ENCODE measurements around the gene LRRC7.

Gene LRRC7

DNA sequence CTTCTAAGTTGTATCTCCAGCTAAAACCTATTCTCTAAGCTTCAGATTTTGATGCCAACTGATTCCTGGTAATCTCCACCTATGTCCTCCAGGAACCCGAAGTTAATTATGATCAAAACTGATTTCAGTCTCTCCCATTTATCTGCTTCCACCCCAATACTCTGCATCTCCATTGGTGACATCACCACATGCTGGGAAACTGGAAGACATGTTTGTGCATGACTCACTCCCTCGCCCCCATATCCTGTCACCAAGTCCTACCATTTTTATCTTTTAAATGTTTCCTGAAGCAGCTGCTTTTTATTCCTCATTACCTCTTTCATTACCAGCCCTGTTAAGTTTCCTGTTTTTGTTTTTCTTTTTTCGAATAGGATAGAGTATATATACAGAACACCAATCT is 409.2 kb downstream of the LRRC7 start:
- no peak for DNase-seq (ENCODE audit: low read depth)

DNA sequence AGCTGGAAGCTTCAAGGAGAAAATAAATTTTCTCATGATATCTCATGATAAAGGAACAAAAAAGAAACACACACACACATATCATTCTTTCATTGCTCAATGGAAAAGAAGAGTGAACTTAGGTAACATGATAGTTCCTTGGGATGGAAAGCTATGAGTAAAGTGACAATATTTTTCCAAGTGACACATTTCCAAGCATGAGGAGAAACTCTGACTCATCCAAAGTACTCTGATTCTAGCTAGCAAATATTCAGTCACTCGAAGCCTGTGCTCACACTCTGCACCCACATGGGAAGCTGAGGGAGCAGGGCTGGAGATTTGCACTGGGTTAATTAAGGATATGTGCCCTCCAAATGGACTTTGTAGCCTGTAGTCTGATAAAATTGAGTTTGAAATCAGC is 415.3 kb downstream of the LRRC7 start:
- DNase-seq (ENCODE audit: low read depth): peak; percentile 75

DNA sequence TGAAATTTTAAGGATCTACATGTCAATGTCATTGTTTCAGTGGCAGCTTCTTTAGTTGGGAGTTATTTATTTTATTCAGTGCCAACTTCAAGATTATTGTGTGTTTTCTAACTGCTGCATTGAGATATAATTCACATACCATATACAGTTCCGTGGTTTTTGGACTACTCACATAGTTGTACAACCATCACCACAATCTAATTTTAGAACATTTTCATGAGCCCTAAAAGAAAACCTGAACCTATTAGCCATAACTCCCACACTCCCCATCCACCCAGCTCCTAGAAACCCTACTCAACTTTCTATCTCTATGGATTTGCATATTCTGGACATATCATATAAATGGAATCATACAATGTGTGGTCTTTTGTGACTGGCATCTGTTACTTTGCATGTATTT is 417.7 kb downstream of the LRRC7 start:
- no peak for DNase-seq (ENCODE audit: low read depth)

DNA sequence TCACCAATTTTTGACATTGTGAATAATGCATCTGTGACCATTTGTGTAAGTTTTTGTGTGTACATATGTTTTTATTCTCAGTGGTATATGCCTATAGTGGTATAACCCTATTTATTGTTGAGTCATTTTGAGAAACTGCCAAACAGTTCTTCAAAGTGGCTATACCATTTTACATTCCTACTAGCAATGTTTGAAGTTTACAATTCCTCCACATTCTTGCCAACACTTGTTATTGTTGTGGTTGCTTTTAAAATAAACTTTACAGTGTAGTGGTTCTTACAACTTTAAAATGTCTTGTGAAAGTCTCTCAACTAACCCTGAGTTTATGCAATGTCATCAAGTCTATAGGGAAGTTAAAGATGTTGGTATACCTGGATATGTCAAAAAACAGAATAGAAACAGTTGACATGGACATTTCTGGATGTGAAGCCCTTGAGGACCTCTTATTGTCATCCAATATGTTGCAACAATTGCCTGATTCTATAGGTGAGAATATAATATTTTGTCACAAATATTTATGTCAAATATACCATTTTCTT is 418.2 kb downstream of the LRRC7 start:
- DNase-seq (ENCODE audit: low read depth): peak; percentile 6

DNA sequence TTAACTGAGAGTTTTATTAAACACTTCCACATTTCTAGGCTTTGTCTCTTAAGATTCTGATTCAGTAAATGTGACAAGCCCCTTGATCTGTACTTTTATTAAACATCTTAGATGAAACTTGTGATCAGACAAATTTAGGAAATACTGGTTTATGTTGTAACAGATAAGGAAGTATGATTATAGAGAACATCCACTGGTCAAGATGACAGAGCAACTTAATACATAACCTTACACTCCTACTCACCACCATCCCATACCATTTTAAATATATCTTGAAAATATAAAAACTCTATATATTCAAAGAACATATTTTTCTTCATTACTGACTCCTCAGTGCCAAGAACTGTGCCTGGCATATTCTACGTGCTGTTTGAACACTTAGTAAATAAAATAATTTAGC is 420.2 kb downstream of the LRRC7 start:
- DNase-seq (ENCODE audit: low read depth): no peak

DNA sequence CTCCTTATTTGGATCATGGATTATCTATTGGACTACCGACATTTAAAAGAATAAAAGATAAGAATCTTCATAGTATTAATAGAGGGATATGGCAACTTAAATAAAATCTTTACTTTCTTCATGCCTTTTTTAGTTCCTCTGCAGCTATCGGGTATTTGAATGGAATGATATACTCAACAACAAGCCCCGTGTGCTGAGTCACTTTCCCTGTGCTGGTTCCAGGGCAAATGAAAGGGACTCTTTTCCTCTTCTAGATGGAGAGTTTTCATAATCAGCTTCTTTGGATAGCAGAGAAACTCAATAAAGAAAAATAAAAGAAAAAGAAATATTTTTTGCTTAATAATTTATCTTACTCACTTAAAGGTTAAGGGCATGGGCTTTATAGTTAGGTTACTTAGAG is 423.9 kb downstream of the LRRC7 start:
- DNase-seq (ENCODE audit: low read depth): peak; percentile 34

DNA sequence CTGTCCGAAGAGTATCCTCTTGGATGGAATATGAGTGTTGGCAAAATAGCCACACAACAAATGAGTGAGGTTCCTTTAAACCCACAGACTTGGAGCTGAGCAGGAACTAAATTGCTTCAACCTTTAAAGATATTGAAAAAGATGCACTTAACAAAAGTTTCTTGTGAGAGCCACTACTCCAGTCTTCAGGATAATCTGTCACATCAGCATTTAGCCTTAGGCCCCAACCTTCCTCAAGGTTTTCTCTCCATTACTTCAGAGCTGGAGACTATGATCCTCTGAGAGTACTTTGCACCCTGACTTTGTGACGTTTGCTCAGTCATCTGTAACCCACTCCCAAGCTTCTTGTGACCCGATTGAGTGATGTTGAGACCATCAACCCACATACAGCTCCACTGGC is 424.9 kb downstream of the LRRC7 start:
- no peak for DNase-seq (ENCODE audit: low read depth)

DNA sequence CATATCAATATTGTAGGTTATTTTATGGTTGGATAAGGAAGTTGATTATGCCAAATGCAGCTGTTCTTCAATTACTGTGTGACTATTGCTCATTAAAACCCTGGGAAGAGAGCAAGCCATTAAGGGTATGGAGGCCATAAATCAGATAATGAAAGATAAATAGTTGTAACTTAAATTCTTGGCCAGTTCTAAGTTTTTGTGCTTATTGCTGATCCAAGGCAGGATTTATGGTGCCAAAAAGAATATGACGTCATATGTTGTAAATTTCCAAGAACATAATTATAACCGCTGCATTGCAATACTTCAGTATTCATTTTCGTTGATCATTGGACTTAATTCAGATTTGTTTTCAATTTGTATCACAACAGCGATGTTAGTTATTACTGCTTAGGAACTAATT is 426.1 kb downstream of the LRRC7 start:
- DNase-seq (ENCODE audit: low read depth): peak; percentile 36

DNA sequence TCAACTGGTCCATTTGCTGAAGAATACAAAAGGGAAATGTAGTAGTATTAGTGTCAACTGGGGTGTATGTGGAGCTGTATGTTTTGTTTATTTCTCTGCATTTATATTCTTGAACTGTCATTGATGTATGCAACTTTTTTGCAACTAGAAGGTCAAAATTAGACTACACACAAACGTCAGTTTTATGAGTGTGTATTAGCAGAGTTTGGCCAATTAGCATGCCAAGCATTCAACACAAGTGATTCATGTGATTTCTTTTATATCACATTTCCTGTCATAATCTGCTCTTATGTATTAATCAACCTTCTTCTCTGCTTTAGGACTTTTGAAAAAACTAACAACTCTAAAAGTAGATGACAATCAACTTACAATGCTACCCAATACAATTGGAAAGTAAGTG is 426.5 kb downstream of the LRRC7 start:
- peak; percentile 37 for DNase-seq (ENCODE audit: low read depth)

DNA sequence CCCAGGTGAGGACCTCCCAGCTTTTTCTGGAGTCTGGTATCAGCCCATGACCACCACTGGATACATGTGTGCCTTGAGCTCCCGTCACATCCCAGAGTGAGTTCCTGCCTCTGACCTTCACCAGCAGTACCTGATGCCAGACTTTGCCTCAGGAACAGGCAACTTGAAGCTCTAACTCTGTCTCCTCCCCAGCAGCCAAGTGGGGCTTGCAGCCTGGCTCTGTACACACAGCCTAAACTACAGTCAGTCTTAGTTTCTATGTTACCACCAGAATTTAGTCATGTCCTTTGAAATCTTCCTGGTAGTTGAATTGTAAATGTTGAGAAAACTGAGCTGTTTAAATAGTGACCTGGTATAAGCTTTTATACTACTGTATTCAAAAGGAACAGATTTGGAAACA is 431.1 kb downstream of the LRRC7 start:
- no peak for DNase-seq (ENCODE audit: low read depth)

DNA sequence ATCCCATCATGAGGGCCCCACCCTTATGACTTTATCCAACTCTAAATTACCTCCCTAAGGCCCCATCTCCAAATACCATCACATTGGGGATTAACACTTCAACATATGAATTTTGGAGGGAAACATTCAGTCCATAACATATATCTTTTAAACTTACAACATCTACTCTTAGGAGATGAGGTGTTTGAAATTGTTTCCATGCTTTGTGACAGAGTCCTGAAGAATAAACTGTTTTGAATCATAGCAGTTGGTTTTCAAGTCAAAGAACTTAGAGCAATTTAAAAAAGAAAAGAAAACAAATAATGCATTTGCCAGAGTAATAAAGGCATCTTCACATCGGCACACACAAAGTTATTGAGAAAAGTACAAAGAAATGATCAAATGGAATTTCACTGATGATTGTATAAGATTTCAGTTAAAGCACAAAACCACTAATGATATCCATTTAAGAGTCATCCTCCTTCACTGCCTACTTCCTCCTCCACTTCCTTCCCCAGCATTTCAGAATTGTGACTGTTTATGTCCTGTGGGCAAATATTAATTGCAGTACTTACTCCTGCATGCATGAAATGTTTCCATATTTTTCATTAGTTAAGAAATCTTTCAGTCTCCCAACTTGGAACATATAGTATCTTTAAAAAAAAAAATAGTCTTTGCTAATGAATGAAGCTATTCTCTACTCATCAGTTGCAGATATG is 435.6 kb downstream of the LRRC7 start:
- DNase-seq (ENCODE audit: low read depth): no peak

DNA sequence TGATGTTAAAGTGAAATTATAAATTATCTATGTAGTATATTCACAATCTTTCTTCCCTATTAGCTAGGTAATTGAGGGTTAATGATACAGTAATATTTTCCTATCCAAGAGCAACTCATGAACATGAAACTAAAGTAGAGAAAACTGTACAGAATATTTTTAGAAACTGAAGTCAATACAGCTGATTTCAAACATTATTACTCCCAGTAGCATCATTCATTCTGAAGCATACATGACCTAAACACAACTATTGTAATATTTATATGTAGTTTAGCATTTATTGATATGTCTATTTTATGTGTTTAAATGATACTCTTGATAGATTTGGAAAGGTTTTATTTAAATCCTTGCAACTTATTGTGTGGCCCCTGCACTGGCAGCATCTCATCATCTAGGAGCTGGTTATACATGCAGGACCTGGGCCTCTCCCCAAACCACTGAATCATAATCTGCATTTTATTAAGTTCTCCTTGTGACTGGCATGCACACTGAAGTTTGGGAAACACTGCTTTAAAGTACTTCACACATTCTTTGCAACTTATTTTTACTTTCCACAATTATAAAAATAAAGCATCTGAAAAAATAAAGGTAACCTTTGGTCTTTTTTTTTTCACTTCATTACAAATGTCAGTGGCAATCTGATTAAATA is 437.8 kb downstream of the LRRC7 start:
- no peak for DNase-seq (ENCODE audit: low read depth)

DNA sequence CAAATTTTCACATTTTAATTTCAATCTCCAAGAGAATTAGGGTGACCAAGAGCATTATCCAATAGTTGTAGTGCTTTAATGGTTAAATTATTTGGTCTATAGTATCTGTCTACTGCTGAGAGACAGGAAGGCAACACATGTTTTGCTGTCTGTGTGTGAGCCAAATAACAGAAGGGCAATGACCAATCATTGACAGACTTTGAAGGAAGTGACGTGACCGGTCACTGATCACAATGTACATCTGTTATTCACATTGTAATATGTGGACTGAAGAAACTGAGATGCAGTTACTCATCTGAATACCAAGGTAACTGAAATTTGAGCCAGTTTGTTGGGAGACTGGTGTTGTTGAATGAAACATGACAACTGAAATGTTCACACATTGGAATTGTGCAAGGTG is 440.9 kb downstream of the LRRC7 start:
- no peak for DNase-seq (ENCODE audit: low read depth)

DNA sequence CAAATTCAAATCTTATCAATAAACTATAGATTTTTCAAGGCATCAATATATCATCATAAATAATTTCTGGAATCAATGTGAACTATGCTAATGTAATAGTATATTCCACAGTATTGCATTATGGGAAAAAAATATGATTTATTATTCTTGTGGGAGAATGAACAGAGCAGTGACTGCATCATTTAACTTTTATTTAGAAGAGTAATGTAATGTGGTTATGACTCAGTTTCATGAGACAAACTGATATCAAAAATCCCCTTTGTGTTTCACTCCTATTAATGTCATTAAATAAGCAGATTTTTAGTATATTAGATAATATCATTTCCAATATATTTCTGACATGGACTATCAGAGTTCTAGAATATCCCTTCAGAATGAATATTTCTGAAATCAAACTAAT is 450.0 kb downstream of the LRRC7 start:
- no peak for DNase-seq (ENCODE audit: low read depth)

DNA sequence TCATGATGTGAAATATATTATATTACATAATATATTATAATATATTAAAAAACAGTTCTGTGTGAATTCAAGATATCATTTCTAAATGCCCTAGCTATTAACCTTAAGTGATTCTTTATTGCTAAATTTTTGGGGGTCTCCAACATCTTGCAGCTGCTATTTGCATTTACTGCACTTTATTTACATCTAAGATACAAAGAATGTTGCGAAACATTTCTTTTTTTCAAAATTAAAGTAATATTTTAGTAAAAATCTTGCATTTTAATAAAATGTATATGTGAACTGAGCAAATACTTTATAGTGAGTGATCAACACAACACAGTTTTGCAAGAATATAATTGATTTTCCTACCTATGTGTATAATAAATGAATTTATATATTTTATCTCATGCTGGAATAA is 456.6 kb downstream of the LRRC7 start:
- no peak for DNase-seq (ENCODE audit: low read depth)

DNA sequence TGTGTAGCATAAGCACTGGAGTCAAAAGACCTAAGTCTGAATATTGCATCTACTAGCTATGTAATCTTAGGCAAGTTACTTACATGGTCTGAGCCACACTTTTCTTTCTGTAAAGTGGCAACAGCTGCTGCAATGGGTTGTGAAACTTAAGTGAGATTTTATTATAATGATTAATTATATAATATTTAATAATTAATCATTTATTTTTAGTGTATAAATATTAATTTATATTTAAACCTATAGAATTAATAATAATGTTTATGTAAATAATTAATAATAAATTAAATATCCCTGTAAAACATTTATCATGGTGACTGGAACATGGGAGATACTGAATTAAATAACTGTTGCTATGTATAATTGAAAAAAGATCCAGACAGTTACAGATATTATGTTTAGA is 457.3 kb downstream of the LRRC7 start:
- DNase-seq (ENCODE audit: low read depth): no peak

DNA sequence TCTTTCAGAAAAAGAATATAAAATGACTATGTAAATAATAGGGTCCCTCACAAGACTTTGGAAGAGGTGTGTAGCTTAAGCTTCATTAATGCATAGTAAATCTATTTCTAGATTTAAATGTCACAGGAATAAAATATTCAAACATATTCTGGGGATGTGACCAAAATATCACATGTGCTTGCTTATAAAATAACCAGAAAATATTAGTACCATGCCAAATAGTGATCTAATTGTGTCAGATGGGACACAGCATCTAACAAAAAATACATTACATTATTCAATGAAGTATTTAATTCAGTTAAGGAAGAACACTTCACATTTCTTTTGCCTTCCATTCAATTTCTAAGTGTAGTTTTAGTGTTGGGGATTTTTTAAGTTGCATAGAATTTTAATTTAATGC is 458.1 kb downstream of the LRRC7 start:
- DNase-seq (ENCODE audit: low read depth): no peak

DNA sequence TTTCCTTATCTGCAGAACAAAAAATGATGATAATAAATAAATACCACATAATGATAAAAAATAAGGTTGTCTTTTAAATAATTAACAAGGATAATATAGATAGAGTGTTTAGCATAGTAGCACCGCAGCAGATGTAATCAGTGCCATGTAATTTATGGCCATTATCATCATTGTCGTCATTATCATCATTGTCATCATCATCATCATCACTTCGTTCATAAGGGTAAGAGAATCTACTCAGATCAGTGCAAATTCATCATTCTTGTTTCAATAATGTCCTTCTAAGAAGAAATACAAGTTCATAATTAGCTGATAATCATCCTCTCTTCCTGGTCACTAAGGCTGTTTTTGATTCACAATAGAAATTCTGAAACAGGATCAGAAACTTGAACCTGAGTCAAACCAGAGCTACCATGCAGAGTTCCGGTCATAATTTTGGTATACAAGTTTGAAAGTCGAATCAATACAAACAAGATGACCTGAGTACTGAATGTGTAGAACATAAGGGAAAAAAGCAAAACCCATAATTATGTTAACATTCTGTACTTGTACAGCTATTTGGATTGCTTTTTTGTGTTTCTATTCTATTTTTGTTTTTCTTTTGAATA is 465.6 kb downstream of the LRRC7 start:
- no peak for DNase-seq (ENCODE audit: low read depth)

DNA sequence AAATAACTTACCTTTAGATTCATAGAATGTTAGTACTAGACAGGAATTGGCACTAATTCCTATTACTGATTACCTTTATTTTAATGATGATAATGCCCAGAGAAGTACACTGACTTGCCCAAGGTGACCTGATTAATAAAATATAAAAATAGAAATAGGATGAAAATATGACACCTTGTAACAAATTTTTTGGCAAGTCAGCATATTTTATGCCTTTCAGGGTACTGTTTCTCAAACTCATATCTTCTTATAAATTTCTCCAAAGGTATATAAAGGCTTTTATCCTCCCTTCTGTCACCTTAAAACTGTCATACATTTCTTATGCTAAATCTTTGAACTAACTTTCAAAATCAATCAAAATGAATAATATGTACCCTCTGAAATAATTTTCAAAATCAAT is 466.2 kb downstream of the LRRC7 start:
- DNase-seq (ENCODE audit: low read depth): no peak

DNA sequence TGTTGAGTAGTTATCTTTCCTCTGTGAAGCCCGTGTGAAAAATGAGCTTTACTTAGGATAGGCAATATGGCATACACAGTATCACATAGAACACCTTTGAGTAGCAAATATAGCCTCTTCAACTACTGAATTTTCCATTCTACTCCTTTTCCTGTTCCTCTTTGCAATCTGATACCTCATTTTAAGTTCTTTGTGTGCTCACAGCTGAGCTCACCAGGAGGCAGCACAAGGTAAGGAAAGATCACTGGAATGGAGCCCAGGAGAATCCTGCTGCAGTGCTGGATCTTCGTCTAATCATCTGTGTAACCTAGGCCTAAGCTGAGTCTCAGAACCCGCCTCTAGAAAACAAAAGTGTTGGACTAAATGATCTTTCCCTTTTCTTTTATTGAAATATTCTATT is 466.7 kb downstream of the LRRC7 start:
- peak; percentile 63 for DNase-seq (ENCODE audit: low read depth)

DNA sequence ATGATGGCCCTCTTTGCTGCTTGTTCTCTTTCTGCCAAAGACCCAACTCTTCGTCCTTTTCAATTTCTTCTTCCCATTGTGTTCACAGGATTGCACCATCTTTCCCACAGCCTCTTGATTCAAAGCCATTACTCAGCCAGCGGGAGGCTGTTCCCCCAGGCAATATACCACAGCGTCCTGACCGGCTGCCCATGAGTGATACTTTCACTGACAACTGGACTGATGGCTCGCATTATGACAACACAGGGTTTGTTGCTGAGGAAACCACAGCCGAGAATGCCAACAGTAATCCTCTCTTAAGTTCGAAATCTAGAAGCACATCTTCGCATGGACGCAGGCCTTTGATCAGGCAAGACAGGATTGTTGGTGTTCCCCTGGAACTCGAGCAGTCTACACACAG is 470.3 kb downstream of the LRRC7 start:
- DNase-seq (ENCODE audit: low read depth): peak; percentile 79

DNA sequence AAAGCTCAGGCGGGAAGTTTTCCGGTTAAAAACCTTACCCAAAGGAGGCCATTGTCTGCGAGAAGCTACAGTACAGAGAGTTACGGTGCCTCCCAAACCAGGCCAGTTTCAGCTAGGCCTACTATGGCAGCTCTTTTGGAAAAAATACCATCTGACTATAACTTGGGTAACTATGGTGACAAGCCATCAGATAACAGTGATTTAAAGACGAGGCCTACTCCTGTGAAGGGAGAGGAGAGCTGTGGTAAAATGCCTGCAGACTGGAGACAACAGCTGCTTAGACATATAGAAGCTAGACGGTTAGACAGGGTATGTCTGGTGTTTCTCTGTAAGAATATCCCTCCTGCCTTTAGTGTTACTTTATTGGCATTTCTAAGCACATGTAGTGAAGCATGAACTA is 471.8 kb downstream of the LRRC7 start:
- DNase-seq (ENCODE audit: low read depth): no peak

DNA sequence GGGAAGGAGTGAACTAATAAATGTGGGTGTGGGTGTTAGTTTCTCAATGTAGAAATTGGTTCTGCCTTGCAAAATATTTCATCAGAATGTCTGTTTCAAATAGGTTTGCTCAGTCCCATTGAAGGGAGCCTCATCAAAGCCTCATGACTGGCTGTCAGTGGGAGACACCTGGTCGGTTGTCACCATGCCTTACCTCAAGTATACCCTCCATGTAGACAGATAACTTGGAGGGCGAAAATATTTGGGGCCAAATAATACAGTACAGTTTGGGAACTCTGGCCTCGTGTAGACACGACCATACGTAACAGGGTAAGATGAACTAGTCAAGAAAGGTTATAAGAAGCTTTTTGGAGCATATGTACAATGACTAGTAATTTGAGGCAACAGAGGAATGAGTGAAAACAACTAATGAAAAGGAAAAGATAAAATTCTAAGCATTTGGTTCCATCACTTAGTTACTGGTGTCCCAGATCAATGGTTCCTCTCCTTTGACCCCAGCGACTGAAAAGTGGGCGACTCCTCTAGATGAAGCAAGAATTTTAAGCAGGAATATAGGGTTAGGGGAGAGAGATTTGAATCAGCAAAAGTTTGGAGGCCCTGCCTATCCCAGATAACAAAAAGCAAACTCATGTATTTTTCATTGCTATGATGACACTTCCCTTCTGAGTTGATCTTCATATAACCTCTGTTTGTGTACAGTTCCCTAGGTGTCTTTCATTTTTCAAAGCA is 473.8 kb downstream of the LRRC7 start:
- no peak for DNase-seq (ENCODE audit: low read depth)
